ENCODE results near the gene MIB2. TPM values are rescaled to one million over a fixed set of nuclear protein-coding genes. Genes with fewer than 3 reads are reported as not detected.

Gene MIB2
- polyA plus RNA-seq, 1 of the 3 experiments (the other 2 are of a cell fraction): 45.4 TPM

DNA sequence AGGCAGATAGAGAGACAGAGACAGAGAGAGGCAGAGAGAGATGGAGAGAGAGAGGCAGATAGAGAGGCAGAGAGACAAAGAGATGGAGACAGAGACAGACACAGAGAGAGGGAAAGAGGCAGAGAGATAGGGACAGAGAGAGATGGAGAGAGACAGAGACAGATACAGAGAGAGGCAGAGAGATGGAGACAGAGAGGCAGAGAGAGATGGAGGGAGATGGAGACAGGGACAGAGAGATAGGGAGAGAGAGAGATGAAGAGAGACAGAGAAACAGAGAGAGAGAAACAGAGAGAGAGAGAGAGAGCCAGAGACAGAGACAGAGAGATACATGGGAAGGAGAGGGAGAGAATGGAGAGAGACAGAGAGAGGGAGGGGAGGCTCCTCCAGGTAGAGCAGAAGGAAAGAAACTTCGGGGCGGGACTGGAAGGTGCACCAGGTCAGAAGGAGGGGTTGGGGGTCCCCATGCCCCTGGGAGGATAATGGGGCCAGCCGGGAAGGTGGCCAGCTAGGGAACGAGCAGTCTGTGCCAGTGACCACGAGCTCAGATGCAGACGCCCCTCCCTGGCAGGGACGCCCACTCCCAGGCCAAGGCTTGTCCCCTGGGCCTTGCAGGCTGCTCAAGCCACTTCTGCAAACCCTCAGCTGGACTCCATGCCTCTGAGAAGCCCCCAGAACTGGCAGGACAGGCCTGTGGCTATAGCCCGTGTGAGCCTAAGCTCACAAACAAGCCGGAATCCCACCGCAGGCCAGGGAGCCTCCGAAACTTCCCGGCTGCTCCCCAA, 18.6 kb upstream of the MIB2 start:
- Histone ChIP-seq H3K27me3 (ENCODE audit: insufficient read depth) (no peaks in the 10 kb centered on the region), H3K4me1 (ENCODE audit: control insufficient read depth in 1 of 2, insufficient read depth in 2 of 2, low read depth in 1 of 2, low read length in 1 of 2) (peaks cover 0 to 22% of the 10 kb centered on the region in 2 experiments; a peak in 1 of 4 replicates), H3K4me3 (ENCODE audit: low read depth in 2 of 2, low read length in 1 of 2) (no peak overlapping the region), H3K27ac (ENCODE audit: low read depth in 2 of 2, low read length in 1 of 2) (no peak overlapping the region), H3K9ac (no peak overlapping the region), H3K36me3 (replicated peaks in 1 of 2; ENCODE audit: control insufficient read depth in 1 of 2, insufficient read depth in 2 of 2, low read length in 1 of 2) (no peaks in the 10 kb centered on the region), H3K4me2 (no peak overlapping the region), H3K79me2 (ENCODE audit: insufficient read depth) (no peaks in the 10 kb centered on the region), H3F3A (replicated peaks; ENCODE audit: insufficient read depth) (no peaks in the 10 kb centered on the region), H2AFZ (ENCODE audit: low read depth) (no peak overlapping the region), H3K9me2 (no peaks in the 10 kb centered on the region), H4K20me1 (ENCODE audit: insufficient read depth) (no peaks in the 10 kb centered on the region; the same call in 1 of the 2 replicates), H3K9me3 (no peaks in the 10 kb centered on the region)
- POLR2A ChIA-PET: no interaction called here
- TF ChIP-seq GATA2 (CRISPR knock-in tag; IDR thresholded peaks at IDR 0.05) (no peak), JUND (IDR thresholded peaks at IDR 0.05) (no peak), RCOR1 (IDR thresholded peaks at IDR 0.05; ENCODE audit: low read length) (no peak)
- DNase-seq: peak; percentile 49
- WGBS (ENCODE audit: low lambda C conversion rate): 54% methylated on average over 4 of the region's 12 CpGs
- CTCF ChIA-PET: interaction anchor here (1.0 to 1.3 kb wide), 3 partner anchors 18 to 51 kb away, joined by 3 to 5 read pairs (median 4); no protein-coding TSS in a partner anchor

DNA sequence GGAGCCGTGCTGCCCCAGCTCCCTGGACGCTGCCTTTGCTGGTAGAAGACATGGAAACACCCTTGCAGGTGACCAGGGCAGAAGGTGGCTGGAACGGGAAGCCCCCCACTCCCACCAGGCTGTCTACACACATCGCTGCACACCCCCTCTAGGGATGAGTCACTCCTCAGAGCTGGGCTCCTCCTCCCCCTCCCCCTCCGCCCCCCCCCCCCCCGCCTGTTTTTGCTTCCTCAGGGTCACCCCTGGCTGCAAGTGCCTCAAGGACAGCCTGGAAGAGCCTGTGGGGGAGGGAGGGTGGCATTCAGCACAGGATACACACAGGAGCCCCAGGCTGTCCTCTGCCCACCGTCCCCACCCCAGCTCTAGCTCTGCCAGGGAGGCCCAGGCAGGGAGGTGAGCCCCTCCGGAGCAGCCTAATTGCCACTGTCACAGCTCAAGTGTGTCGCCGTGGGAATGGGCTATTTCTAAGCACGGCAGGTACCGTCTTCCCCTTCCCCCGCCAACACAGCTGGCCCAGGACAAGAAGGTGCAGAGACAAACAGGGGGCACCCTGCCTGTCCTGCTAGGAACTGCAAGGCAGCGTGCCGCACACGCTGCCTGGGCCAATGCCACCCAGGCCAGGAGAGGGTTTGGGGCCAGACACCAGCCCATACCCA, 17.9 kb upstream of the MIB2 start:
- H3K27ac ChIP-seq (ENCODE audit: low read depth in 2 of 2, low read length in 1 of 2): no peak overlapping the region
- 42% methylated on average over 2 of the region's 16 CpGs for WGBS (ENCODE audit: low lambda C conversion rate)
- H3K36me3 ChIP-seq (replicated peaks in 1 of 2; ENCODE audit: control insufficient read depth in 1 of 2, insufficient read depth in 2 of 2, low read length in 1 of 2): no peaks in the 10 kb centered on the region
- no peaks in the 10 kb centered on the region for H3K27me3 ChIP-seq (ENCODE audit: insufficient read depth)
- no peak overlapping the region for H3K9ac ChIP-seq
- ChIA-PET POLR2A (no interaction called here), CTCF (interaction anchor here (1.0 to 1.3 kb wide), 3 partner anchors 19 to 52 kb away, joined by 3 to 5 read pairs (median 4); no protein-coding TSS in a partner anchor)
- no peaks in the 10 kb centered on the region; the same call in 1 of the 2 replicates for H4K20me1 ChIP-seq (ENCODE audit: insufficient read depth)
- peak; percentile 79 for DNase-seq
- H3K4me2 ChIP-seq: no peak overlapping the region; the same call in 1 of the 2 replicates
- no peak overlapping the region for H2AFZ ChIP-seq (ENCODE audit: low read depth)
- no peaks in the 10 kb centered on the region for H3K9me2 ChIP-seq
- H3K79me2 ChIP-seq (ENCODE audit: insufficient read depth): no peaks in the 10 kb centered on the region
- no peak overlapping the region for H3K4me3 ChIP-seq (ENCODE audit: low read depth in 2 of 2, low read length in 1 of 2)
- no peaks in the 10 kb centered on the region for H3F3A ChIP-seq (replicated peaks; ENCODE audit: insufficient read depth)
- H3K4me1 ChIP-seq (ENCODE audit: control insufficient read depth in 1 of 2, insufficient read depth in 2 of 2, low read depth in 1 of 2, low read length in 1 of 2): peaks cover 0 to 22% of the 10 kb centered on the region in 2 experiments; a peak in 1 of 4 replicates
- no peaks in the 10 kb centered on the region for H3K9me3 ChIP-seq
- TF ChIP-seq EZH2phosphoT487 (IDR thresholded peaks at IDR 0.05; ENCODE audit: borderline replicate concordance, low read depth) (no peak), RAD21 (IDR thresholded peaks at IDR 0.05; ENCODE audit: low read length) (peak; percentile 2; the same call in 1 of the 2 replicates), NFIC (IDR thresholded peaks at IDR 0.05; ENCODE audit: borderline replicate concordance) (no peak), RFX5 (IDR thresholded peaks at IDR 0.05; ENCODE audit: low read length) (no peak), RCOR1 (IDR thresholded peaks at IDR 0.05; ENCODE audit: low read length) (no peak)
- TF ChIP-seq, protein P1, sequence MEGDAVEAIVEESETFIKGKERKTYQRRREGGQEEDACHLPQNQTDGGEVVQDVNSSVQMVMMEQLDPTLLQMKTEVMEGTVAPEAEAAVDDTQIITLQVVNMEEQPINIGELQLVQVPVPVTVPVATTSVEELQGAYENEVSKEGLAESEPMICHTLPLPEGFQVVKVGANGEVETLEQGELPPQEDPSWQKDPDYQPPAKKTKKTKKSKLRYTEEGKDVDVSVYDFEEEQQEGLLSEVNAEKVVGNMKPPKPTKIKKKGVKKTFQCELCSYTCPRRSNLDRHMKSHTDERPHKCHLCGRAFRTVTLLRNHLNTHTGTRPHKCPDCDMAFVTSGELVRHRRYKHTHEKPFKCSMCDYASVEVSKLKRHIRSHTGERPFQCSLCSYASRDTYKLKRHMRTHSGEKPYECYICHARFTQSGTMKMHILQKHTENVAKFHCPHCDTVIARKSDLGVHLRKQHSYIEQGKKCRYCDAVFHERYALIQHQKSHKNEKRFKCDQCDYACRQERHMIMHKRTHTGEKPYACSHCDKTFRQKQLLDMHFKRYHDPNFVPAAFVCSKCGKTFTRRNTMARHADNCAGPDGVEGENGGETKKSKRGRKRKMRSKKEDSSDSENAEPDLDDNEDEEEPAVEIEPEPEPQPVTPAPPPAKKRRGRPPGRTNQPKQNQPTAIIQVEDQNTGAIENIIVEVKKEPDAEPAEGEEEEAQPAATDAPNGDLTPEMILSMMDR (IDR thresholded peaks at IDR 0.05): peak; percentile 31
- TF ChIP-seq, protein P2, sequence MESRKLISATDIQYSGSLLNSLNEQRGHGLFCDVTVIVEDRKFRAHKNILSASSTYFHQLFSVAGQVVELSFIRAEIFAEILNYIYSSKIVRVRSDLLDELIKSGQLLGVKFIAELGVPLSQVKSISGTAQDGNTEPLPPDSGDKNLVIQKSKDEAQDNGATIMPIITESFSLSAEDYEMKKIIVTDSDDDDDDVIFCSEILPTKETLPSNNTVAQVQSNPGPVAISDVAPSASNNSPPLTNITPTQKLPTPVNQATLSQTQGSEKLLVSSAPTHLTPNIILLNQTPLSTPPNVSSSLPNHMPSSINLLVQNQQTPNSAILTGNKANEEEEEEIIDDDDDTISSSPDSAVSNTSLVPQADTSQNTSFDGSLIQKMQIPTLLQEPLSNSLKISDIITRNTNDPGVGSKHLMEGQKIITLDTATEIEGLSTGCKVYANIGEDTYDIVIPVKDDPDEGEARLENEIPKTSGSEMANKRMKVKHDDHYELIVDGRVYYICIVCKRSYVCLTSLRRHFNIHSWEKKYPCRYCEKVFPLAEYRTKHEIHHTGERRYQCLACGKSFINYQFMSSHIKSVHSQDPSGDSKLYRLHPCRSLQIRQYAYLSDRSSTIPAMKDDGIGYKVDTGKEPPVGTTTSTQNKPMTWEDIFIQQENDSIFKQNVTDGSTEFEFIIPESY (IDR thresholded peaks at IDR 0.05; ENCODE audit: borderline replicate concordance, low read depth): no peak
- TF ChIP-seq, protein P3, sequence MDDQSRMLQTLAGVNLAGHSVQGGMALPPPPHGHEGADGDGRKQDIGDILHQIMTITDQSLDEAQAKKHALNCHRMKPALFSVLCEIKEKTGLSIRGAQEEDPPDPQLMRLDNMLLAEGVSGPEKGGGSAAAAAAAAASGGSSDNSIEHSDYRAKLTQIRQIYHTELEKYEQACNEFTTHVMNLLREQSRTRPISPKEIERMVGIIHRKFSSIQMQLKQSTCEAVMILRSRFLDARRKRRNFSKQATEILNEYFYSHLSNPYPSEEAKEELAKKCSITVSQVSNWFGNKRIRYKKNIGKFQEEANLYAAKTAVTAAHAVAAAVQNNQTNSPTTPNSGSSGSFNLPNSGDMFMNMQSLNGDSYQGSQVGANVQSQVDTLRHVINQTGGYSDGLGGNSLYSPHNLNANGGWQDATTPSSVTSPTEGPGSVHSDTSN (IDR thresholded peaks at IDR 0.05): no peak

Data from SK-N-SH (cell line).